Neuronal stem cell (in vitro differentiated cells): ENCODE results near the gene ZNF221. TPM values are rescaled to one million over a fixed set of nuclear protein-coding genes. Genes with fewer than 3 reads are reported as not detected.

Experiments
- DNase-seq: peaks from one replicate; pipeline ENCODE4 v3.0.0-alpha.2; 2013; ENCODE audit warnings: low spot score
- H2AFZ ChIP-seq: one replicate; pipeline ENCODE4 v1.6.1; 2013; ENCODE audit warnings: mild to moderate bottlenecking, low read length, inconsistent platforms
- H2AK5ac ChIP-seq: 2 replicates; pipeline ENCODE4 v1.6.1; 2013; ENCODE audit warnings: low read depth, mild to moderate bottlenecking, inconsistent platforms, low read length, moderate library complexity, mixed read lengths
- H2BK120ac ChIP-seq: 2 replicates; pipeline ENCODE4 v1.6.1; 2013; ENCODE audit warnings: low read depth, mild to moderate bottlenecking, inconsistent platforms, low read length, moderate library complexity, mixed read lengths
- H2BK12ac ChIP-seq: one replicate; pipeline ENCODE4 v1.6.1; 2013; ENCODE audit warnings: low read length, inconsistent platforms
- H2BK15ac ChIP-seq: 2 replicates; pipeline ENCODE4 v1.6.1; 2013; ENCODE audit warnings: mild to moderate bottlenecking, low read length, inconsistent platforms, mixed read lengths
- H2BK5ac ChIP-seq: one replicate; pipeline ENCODE4 v1.6.1; 2013; ENCODE audit warnings: inconsistent platforms, mild to moderate bottlenecking, low read length, moderate library complexity
- H3K14ac ChIP-seq: one replicate; pipeline ENCODE4 v1.6.1; 2013; ENCODE audit warnings: low read length, inconsistent platforms
- H3K18ac ChIP-seq: 2 replicates; pipeline ENCODE4 v1.6.1; 2013; ENCODE audit warnings: low read length, inconsistent platforms
- H3K23ac ChIP-seq: 2 replicates; pipeline ENCODE4 v1.6.1; 2013; ENCODE audit warnings: low read depth, mild to moderate bottlenecking, mixed read lengths, low read length, inconsistent platforms; ENCODE audit not compliant: poor library complexity
- H3K27ac ChIP-seq: replicated peaks from 3 replicates; pipeline ENCODE4 v1.5.1; 2013; ENCODE audit warnings: low read length, inconsistent platforms
- H3K27me3 ChIP-seq, 3 experiments: 2 replicates each; pipeline ENCODE4 v1.6.1; 2013; ENCODE audit warnings: low read length in 3 of 3, mild to moderate bottlenecking in 2 of 3, inconsistent platforms in 1 of 3, low read depth in 1 of 3, mixed read lengths in 1 of 3, moderate library complexity in 1 of 3; ENCODE audit not compliant: control insufficient read depth in 3 of 3, insufficient read depth in 3 of 3
- H3K36me3 ChIP-seq, 2 donors: replicated peaks in 1 of 2; 2 replicates each; pipeline ENCODE4 v1.6.1; 2013; ENCODE audit warnings: low read length in 2 of 2; ENCODE audit not compliant: control insufficient read depth in 2 of 2, insufficient read depth in 2 of 2
- H3K4ac ChIP-seq: 2 replicates; pipeline ENCODE4 v1.6.1; 2013; ENCODE audit warnings: inconsistent platforms, mild to moderate bottlenecking, low read length, moderate library complexity
- H3K4me1 ChIP-seq, 2 donors: 1 replicate in 1 of 2; 2 replicates in 1 of 2; pipeline ENCODE4 v1.6.1; 2013; ENCODE audit warnings: low read length in 2 of 2, low read depth in 1 of 2; ENCODE audit not compliant: control insufficient read depth in 2 of 2, insufficient read depth in 1 of 2
- H3K4me2 ChIP-seq: one replicate; pipeline ENCODE4 v1.6.1; 2013; ENCODE audit warnings: mild to moderate bottlenecking, low read length, inconsistent platforms; ENCODE audit not compliant: insufficient read depth, poor library complexity, severe bottlenecking
- H3K4me3 ChIP-seq, 2 donors: 2 replicates each; pipeline ENCODE4 v1.5.1; 2013; ENCODE audit warnings: low read length in 2 of 2, mild to moderate bottlenecking in 2 of 2, inconsistent platforms in 1 of 2, moderate library complexity in 1 of 2
- H3K79me1 ChIP-seq: one replicate; pipeline ENCODE4 v1.6.1; 2013; ENCODE audit warnings: low read depth, mild to moderate bottlenecking, inconsistent platforms, low read length, moderate library complexity
- H3K9ac ChIP-seq: one replicate; pipeline ENCODE4 v1.6.1; 2013; ENCODE audit warnings: mild to moderate bottlenecking, low read depth, low read length, inconsistent platforms; ENCODE audit not compliant: poor library complexity
- H3K9me3 ChIP-seq, 2 donors: replicated peaks in 1 of 2; 2 replicates each; pipeline versions ENCODE3 to v1.6.1; 2013; ENCODE audit warnings: low read length in 2 of 2, mild to moderate bottlenecking in 2 of 2, inconsistent platforms in 1 of 2, low read depth in 1 of 2, mixed read lengths in 1 of 2, moderate library complexity in 1 of 2; ENCODE audit not compliant: control insufficient read depth in 2 of 2, insufficient read depth in 1 of 2
- H4K8ac ChIP-seq: one replicate; pipeline ENCODE4 v1.6.1; 2013; ENCODE audit warnings: low read depth, mild to moderate bottlenecking, inconsistent platforms, low read length, moderate library complexity
- H4K91ac ChIP-seq: one replicate; pipeline ENCODE4 v1.6.1; 2013; ENCODE audit warnings: low read length, low read depth, mild to moderate bottlenecking, inconsistent platforms; ENCODE audit not compliant: poor library complexity
- WGBS, 2 donors: extraction: QIAGEN DNeasy Blood & Tissue Kit; methylation state at CpG; one replicate each; pipeline ENCODE4 v1.1.7; 2013; ENCODE audit warnings: missing lambda C conversion rate in 2 of 2, mixed read lengths in 1 of 2; ENCODE audit not compliant: insufficient read length in 2 of 2, insufficient replicate concordance in 1 of 2; ENCODE audit errors: extremely low coverage in 2 of 2; 5-methylcytosine and 5-hydroxymethylcytosine counted together
- polyA plus RNA-seq, 2 experiments: library from polyadenylated mRNA; stranded (reverse); fragments of 200-250 nt; gene quantifications; one replicate each; pipeline ENCODE4 v1.2.3, GENCODE V29; 2013

Gene ZNF221
- polyA plus RNA-seq (2013, experiment 1 of 2), result 2.0 TPM
- polyA plus RNA-seq (2013, experiment 2 of 2), result 1.8 TPM

GRCh38 chr19:43950834-43951645, at the start of gene ZNF221:
Gene ZNF221, plus strand, starts transcription at chr19:43951228. Its CDS starts 11,499 bp downstream, at chr19:43962727.
- H3K14ac ChIP-seq, result peak within 1 kb of the TSS; percentile 33
- H3K9me3 ChIP-seq, result peaks cover 12 to 46% of the 10 kb centered on the region in 2 donors
- no peaks in the 10 kb centered on the region for H3K4me1 ChIP-seq
- peak within 1 kb of the TSS; percentile 91 for H2AFZ ChIP-seq
- H3K4ac ChIP-seq, result no peak within 1 kb of the TSS
- no peak within 1 kb of the TSS for H2AK5ac ChIP-seq
- no peak within 1 kb of the TSS for H2BK12ac ChIP-seq
- H4K91ac ChIP-seq, result no peak within 1 kb of the TSS
- peaks cover 6 to 33% of the 10 kb centered on the region in 2 donors for H3K36me3 ChIP-seq
- WGBS, 2 donors, result no CpG with 5 or more reads among the region's 40 CpGs
- H2BK120ac ChIP-seq, result no peak within 1 kb of the TSS
- H3K79me1 ChIP-seq, result peaks cover 3% of the 10 kb centered on the region
- peak within 1 kb of the TSS; percentile 71 for H3K9ac ChIP-seq
- H3K4me3 ChIP-seq, result peak within 1 kb of the TSS; percentile 70 to 92
- no peak within 1 kb of the TSS for H4K8ac ChIP-seq
- H3K4me2 ChIP-seq, result peak within 1 kb of the TSS; percentile 54
- no peak within 1 kb of the TSS for H3K27ac ChIP-seq
- H2BK5ac ChIP-seq, result no peak within 1 kb of the TSS
- DNase-seq, result peak; percentile 91
- no peak within 1 kb of the TSS for H2BK15ac ChIP-seq
- peak within 1 kb of the TSS; percentile 20 for H3K23ac ChIP-seq
- no peaks in the 10 kb centered on the region for H3K27me3 ChIP-seq
- peak within 1 kb of the TSS; percentile 76 for H3K18ac ChIP-seq

GRCh38 chr19:43901395-43902390, 49.3 kb upstream of the ZNF221 start:
- Histone ChIP-seq H3K18ac (peak overlapping the region; percentile 66), H3K4ac (no peak overlapping the region), H3K9ac (peak overlapping the region; percentile 82), H3K36me3 (peaks cover 0 to 6% of the 10 kb centered on the region in 2 donors), H3K14ac (peak overlapping the region; percentile 33), H4K91ac (peak overlapping the region; percentile 24), H2BK5ac (no peak overlapping the region), H4K8ac (peak overlapping the region; percentile 97), H2BK12ac (no peak overlapping the region), H3K4me3 (peak overlapping the region; percentile 60 to 81), H3K79me1 (no peaks in the 10 kb centered on the region), H3K23ac (peak overlapping the region; percentile 32), H3K27me3 (no peaks in the 10 kb centered on the region), H2AK5ac (no peak overlapping the region), H2BK15ac (no peak overlapping the region), H2AFZ (peak overlapping the region; percentile 92), H3K4me1 (peaks cover 0 to 4% of the 10 kb centered on the region in 2 donors), H3K9me3 (peaks cover 9 to 52% of the 10 kb centered on the region in 2 donors), H3K27ac (no peak overlapping the region), H2BK120ac (no peak overlapping the region), H3K4me2 (peak overlapping the region; percentile 90)
- DNase-seq, result peak; percentile 75
- WGBS, 2 donors, result no CpG with 5 or more reads among the region's 39 CpGs

- H4K91ac ChIP-seq, result no peak overlapping the region
- H3K4ac ChIP-seq, result no peak overlapping the region
- no peaks in the 10 kb centered on the region for H3K79me1 ChIP-seq
- peaks cover 0 to 6% of the 10 kb centered on the region in 2 donors for H3K36me3 ChIP-seq
- no peak overlapping the region for H2BK15ac ChIP-seq
- no CpG with 5 or more reads among the region's 4 CpGs for WGBS, 2 donors
- H3K14ac ChIP-seq, result no peak overlapping the region
- H3K27me3 ChIP-seq, result no peaks in the 10 kb centered on the region
- H3K27ac ChIP-seq, result no peak overlapping the region
- H3K18ac ChIP-seq, result no peak overlapping the region
- no peak overlapping the region for H3K4me2 ChIP-seq
- H2AK5ac ChIP-seq, result no peak overlapping the region
- H3K23ac ChIP-seq, result no peak overlapping the region
- H3K4me3 ChIP-seq, result peak overlapping the region in 1 of 2 donors; percentile 60
- no peak overlapping the region for H2BK120ac ChIP-seq
- H4K8ac ChIP-seq, result no peak overlapping the region
- H3K4me1 ChIP-seq, result peaks cover 0 to 4% of the 10 kb centered on the region in 2 donors
- peak overlapping the region; percentile 92 for H2AFZ ChIP-seq
- H2BK12ac ChIP-seq, result no peak overlapping the region
- H3K9me3 ChIP-seq, result peaks cover 11 to 55% of the 10 kb centered on the region in 2 donors
- no peak for DNase-seq
- no peak overlapping the region for H3K9ac ChIP-seq
- no peak overlapping the region for H2BK5ac ChIP-seq
Measured at GRCh38 chr19:43902399-43902798, 48.6 kb upstream of the ZNF221 start.
